HepG2 (cell line): ENCODE data around the gene TSNAXIP1. TPM values are rescaled to one million over a fixed set of nuclear protein-coding genes. Genes with fewer than 3 reads are reported as not detected.

ENCODE experiments used
- ARHGAP35 ChIP-seq: sonication (generic); formaldehyde crosslinking; IDR thresholded peaks from 2 replicates; pipeline ENCODE4 v1.9.0; 2022; ENCODE audit warnings: mild to moderate bottlenecking, inconsistent platforms, moderate library complexity, missing genetic modification reagents, borderline replicate concordance
- CBFB ChIP-seq: sonication (generic); formaldehyde crosslinking; IDR thresholded peaks from 2 replicates; pipeline ENCODE4 v1.4.0; 2020; ENCODE audit warnings: missing genetic modification reagents
- CENPX ChIP-seq: sonication (generic); formaldehyde crosslinking; IDR thresholded peaks from 2 replicates; pipeline ENCODE4 v1.9.0; 2021; ENCODE audit warnings: mild to moderate bottlenecking, missing genetic modification reagents, moderate library complexity
- ELF4 ChIP-seq: sonication (generic); formaldehyde crosslinking; IDR thresholded peaks from 2 replicates; pipeline ENCODE4 v1.5.0; 2020; ENCODE audit warnings: missing genetic modification reagents, mild to moderate bottlenecking, moderate library complexity, borderline replicate concordance
- FOXK1 ChIP-seq: sonication (generic); formaldehyde crosslinking; IDR thresholded peaks from 2 replicates; pipeline ENCODE4 v1.4.0; 2020; ENCODE audit warnings: low read depth, missing genetic modification reagents, borderline replicate concordance
- HMG20B ChIP-seq: conservative IDR thresholded peaks from 2 replicates; pipeline ENCODE4 v1.6.1; 2016; ENCODE audit warnings: missing genetic modification reagents, missing compliant biosample characterization
- KDM4B ChIP-seq: sonication (generic); formaldehyde crosslinking; IDR thresholded peaks from 2 replicates; pipeline ENCODE4 v1.4.0; 2020; ENCODE audit warnings: missing genetic modification reagents
- MAZ ChIP-seq, 2 experiments: sonication (generic) in 1 of 2; formaldehyde crosslinking in 1 of 2; IDR thresholded peaks; 2 replicates each; pipeline versions ENCODE4 v1.5.0 to v1.6.1; 2012 to 2020; ENCODE audit warnings: low read depth in 2 of 2, mild to moderate bottlenecking in 2 of 2, borderline replicate concordance in 1 of 2, improper control_type of control experiment in 1 of 2, low read length in 1 of 2, missing genetic modification reagents in 1 of 2, moderate library complexity in 1 of 2
- NR2F1 ChIP-seq, 2 experiments: fragments of 450-650 bp in 1 of 2; formaldehyde crosslinking in 1 of 2; IDR thresholded peaks; 2 replicates each; pipeline versions ENCODE4 v1.5.0 to v1.6.1; 2016 to 2020; ENCODE audit warnings: mild to moderate bottlenecking in 1 of 2, missing compliant biosample characterization in 1 of 2, missing genetic modification reagents in 1 of 2, moderate library complexity in 1 of 2
- SNAPC2 ChIP-seq: sonication (generic); formaldehyde crosslinking; IDR thresholded peaks from 2 replicates; pipeline ENCODE4 v1.8.1; 2022; ENCODE audit warnings: mild to moderate bottlenecking, missing genetic modification reagents
- SOX6 ChIP-seq, 2 experiments: fragments of 450-650 bp in 1 of 2; sonication (generic) in 1 of 2; formaldehyde crosslinking in 1 of 2; IDR thresholded peaks; 2 replicates each; pipeline versions ENCODE4 v1.4.0 to v1.6.1; 2017 to 2020; ENCODE audit warnings: antibody characterized with exemption in 1 of 2, mild to moderate bottlenecking in 1 of 2, missing genetic modification reagents in 1 of 2
- XBP1 ChIP-seq: sonication (generic); formaldehyde crosslinking; IDR thresholded peaks from 2 replicates; pipeline ENCODE4 v1.5.0; 2020; ENCODE audit warnings: missing genetic modification reagents
- ZBTB42 ChIP-seq: sonication (generic); formaldehyde crosslinking; IDR thresholded peaks from 2 replicates; pipeline ENCODE4 v1.5.0; 2020; ENCODE audit warnings: mild to moderate bottlenecking, missing genetic modification reagents
- ZNF530 ChIP-seq: sonication (generic); formaldehyde crosslinking; IDR thresholded peaks from 2 replicates; pipeline ENCODE4 v1.5.0; 2020; ENCODE audit warnings: low read depth, mild to moderate bottlenecking, missing genetic modification reagents
- polyA plus RNA-seq, 8 experiments: library from polyadenylated mRNA; depleted of rRNA in 3 of 8; stranded (reverse) in 7 of 8; unstranded in 1 of 8; fragments of >200 nt; fragmentation: Illumina TruSeq in 4 of 8; extraction: Trizol in 4 of 8; gene quantifications; 2 replicates each; pipeline versions ENCODE4 v1.2.1 to v1.2.3, GENCODE V29; 2011 to 2016; ENCODE audit warnings: low read depth in 4 of 8, missing spikeins in 1 of 8, mixed read lengths in 1 of 8; ENCODE audit not compliant: insufficient read depth in 1 of 8
- total RNA-seq, 5 experiments: library from RNA; depleted of rRNA; stranded (reverse); fragments of >200 nt; fragmentation: Illumina TruSeq; extraction: Trizol; gene quantifications; 2 replicates each; pipeline ENCODE4 v1.2.3, GENCODE V29; 2016; ENCODE audit warnings: low read depth in 1 of 5
- TF ChIP-seq, protein P1 (sequence below): sonication (generic); formaldehyde crosslinking; IDR thresholded peaks from 2 replicates; pipeline ENCODE4 v1.5.0; 2020; ENCODE audit warnings: mild to moderate bottlenecking, missing genetic modification reagents, moderate library complexity
- TF ChIP-seq, protein P2 (sequence below): sonication (generic); formaldehyde crosslinking; IDR thresholded peaks from 2 replicates; pipeline ENCODE4 v1.5.0; 2020; ENCODE audit warnings: missing genetic modification reagents
- TF ChIP-seq, protein P3 (sequence below): IDR thresholded peaks from 2 replicates; pipeline ENCODE4 v1.6.1; 2018; ENCODE audit warnings: missing genetic modification reagents
- TF ChIP-seq, protein P4 (sequence below): sonication (generic); formaldehyde crosslinking; IDR thresholded peaks from 2 replicates; pipeline ENCODE4 v1.8.1; 2022; ENCODE audit warnings: mild to moderate bottlenecking, missing genetic modification reagents
- TF ChIP-seq, protein P5 (sequence below): sonication (generic); formaldehyde crosslinking; IDR thresholded peaks from 2 replicates; pipeline ENCODE4 v1.5.1; 2020; ENCODE audit warnings: mild to moderate bottlenecking, missing genetic modification reagents, moderate library complexity
- TF ChIP-seq, protein P6 (sequence below): sonication (generic); formaldehyde crosslinking; IDR thresholded peaks from 2 replicates; pipeline ENCODE4 v1.4.0; 2020; ENCODE audit warnings: missing genetic modification reagents

TSNAXIP1 gene
- total and polyA plus RNA-seq, 2 of the 13 experiments (the other 11 are each of a cell fraction or from before 2014, with no cell fraction given) = 0.37 to 0.86 TPM

DNA sequence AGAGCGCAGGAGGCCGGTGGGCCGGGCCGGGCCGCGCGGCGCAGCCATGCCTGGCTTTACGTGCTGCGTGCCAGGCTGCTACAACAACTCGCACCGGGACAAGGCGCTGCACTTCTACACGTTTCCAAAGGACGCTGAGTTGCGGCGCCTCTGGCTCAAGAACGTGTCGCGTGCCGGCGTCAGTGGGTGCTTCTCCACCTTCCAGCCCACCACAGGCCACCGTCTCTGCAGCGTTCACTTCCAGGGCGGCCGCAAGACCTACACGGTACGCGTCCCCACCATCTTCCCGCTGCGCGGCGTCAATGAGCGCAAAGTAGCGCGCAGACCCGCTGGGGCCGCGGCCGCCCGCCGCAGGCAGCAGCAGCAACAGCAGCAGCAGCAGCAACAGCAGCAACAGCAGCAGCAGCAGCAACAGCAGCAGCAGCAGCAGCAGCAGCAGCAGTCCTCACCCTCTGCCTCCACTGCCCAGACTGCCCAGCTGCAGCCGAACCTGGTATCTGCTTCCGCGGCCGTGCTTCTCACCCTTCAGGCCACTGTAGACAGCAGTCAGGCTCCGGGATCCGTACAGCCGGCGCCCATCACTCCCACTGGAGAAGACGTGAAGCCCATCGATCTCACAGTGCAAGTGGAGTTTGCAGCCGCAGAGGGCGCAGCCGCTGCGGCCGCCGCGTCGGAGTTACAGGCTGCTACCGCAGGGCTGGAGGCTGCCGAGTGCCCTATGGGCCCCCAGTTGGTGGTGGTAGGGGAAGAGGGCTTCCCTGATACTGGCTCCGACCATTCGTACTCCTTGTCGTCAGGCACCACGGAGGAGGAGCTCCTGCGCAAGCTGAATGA lies 36.0 kb downstream of the TSNAXIP1 start (continued):
- TF ChIP-seq, protein P1, sequence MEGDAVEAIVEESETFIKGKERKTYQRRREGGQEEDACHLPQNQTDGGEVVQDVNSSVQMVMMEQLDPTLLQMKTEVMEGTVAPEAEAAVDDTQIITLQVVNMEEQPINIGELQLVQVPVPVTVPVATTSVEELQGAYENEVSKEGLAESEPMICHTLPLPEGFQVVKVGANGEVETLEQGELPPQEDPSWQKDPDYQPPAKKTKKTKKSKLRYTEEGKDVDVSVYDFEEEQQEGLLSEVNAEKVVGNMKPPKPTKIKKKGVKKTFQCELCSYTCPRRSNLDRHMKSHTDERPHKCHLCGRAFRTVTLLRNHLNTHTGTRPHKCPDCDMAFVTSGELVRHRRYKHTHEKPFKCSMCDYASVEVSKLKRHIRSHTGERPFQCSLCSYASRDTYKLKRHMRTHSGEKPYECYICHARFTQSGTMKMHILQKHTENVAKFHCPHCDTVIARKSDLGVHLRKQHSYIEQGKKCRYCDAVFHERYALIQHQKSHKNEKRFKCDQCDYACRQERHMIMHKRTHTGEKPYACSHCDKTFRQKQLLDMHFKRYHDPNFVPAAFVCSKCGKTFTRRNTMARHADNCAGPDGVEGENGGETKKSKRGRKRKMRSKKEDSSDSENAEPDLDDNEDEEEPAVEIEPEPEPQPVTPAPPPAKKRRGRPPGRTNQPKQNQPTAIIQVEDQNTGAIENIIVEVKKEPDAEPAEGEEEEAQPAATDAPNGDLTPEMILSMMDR (CRISPR knock-in tag) = peak; percentile 59
- TF ChIP-seq, protein P2, sequence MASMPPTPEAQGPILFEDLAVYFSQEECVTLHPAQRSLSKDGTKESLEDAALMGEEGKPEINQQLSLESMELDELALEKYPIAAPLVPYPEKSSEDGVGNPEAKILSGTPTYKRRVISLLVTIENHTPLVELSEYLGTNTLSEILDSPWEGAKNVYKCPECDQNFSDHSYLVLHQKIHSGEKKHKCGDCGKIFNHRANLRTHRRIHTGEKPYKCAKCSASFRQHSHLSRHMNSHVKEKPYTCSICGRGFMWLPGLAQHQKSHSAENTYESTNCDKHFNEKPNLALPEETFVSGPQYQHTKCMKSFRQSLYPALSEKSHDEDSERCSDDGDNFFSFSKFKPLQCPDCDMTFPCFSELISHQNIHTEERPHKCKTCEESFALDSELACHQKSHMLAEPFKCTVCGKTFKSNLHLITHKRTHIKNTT (CRISPR knock-in tag) = no peak
- TF ChIP-seq, protein P3, sequence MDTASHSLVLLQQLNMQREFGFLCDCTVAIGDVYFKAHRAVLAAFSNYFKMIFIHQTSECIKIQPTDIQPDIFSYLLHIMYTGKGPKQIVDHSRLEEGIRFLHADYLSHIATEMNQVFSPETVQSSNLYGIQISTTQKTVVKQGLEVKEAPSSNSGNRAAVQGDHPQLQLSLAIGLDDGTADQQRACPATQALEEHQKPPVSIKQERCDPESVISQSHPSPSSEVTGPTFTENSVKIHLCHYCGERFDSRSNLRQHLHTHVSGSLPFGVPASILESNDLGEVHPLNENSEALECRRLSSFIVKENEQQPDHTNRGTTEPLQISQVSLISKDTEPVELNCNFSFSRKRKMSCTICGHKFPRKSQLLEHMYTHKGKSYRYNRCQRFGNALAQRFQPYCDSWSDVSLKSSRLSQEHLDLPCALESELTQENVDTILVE (CRISPR knock-in tag) = no peak
- TF ChIP-seq SOX6 (IDR thresholded peaks at IDR 0.05) = no peak
- TF ChIP-seq SOX6 (CRISPR knock-in tag; IDR thresholded peaks at IDR 0.05) = peak; percentile 69
- no peak for TF ChIP-seq ZNF530
- TF ChIP-seq SNAPC2 (CRISPR knock-in tag) = no peak
- no peak for TF ChIP-seq HMG20B
- TF ChIP-seq, protein P4, sequence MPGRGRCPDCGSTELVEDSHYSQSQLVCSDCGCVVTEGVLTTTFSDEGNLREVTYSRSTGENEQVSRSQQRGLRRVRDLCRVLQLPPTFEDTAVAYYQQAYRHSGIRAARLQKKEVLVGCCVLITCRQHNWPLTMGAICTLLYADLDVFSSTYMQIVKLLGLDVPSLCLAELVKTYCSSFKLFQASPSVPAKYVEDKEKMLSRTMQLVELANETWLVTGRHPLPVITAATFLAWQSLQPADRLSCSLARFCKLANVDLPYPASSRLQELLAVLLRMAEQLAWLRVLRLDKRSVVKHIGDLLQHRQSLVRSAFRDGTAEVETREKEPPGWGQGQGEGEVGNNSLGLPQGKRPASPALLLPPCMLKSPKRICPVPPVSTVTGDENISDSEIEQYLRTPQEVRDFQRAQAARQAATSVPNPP (CRISPR knock-in tag) = 0 out of 2 replicates have a peak, but pooled peaks have one; percentile 2
- TF ChIP-seq, protein P5, sequence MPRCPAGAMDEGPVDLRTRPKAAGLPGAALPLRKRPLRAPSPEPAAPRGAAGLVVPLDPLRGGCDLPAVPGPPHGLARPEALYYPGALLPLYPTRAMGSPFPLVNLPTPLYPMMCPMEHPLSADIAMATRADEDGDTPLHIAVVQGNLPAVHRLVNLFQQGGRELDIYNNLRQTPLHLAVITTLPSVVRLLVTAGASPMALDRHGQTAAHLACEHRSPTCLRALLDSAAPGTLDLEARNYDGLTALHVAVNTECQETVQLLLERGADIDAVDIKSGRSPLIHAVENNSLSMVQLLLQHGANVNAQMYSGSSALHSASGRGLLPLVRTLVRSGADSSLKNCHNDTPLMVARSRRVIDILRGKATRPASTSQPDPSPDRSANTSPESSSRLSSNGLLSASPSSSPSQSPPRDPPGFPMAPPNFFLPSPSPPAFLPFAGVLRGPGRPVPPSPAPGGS (CRISPR knock-in tag) = peak; percentile 91
- no peak for TF ChIP-seq XBP1 (CRISPR knock-in tag)
- no peak for TF ChIP-seq KDM4B (CRISPR knock-in tag)
- TF ChIP-seq FOXK1 (CRISPR knock-in tag) = no peak
- TF ChIP-seq, protein P6, sequence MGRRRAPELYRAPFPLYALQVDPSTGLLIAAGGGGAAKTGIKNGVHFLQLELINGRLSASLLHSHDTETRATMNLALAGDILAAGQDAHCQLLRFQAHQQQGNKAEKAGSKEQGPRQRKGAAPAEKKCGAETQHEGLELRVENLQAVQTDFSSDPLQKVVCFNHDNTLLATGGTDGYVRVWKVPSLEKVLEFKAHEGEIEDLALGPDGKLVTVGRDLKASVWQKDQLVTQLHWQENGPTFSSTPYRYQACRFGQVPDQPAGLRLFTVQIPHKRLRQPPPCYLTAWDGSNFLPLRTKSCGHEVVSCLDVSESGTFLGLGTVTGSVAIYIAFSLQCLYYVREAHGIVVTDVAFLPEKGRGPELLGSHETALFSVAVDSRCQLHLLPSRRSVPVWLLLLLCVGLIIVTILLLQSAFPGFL = no peak
- TF ChIP-seq MAZ (IDR thresholded peaks at IDR 0.05; ENCODE audit: borderline replicate concordance, low read depth, low read length) = no peak
- peak; percentile 6; the same call in 1 of the 2 replicates for TF ChIP-seq MAZ (CRISPR knock-in tag; IDR thresholded peaks at IDR 0.05; ENCODE audit: low read depth)
- TF ChIP-seq CBFB = peak; percentile 35; the same call in 1 of the 2 replicates
- TF ChIP-seq ARHGAP35 (CRISPR knock-in tag) = peak; percentile 89
- TF ChIP-seq ELF4 (CRISPR knock-in tag) = no peak
- 0 out of 4 replicates have a peak, but pooled peaks of 1 of the 2 experiments have one; percentile 15 for TF ChIP-seq NR2F1 (CRISPR knock-in tag; IDR thresholded peaks at IDR 0.05)
- no peak for TF ChIP-seq CENPX (CRISPR knock-in tag)
- TF ChIP-seq ZBTB42 (CRISPR knock-in tag) = no peak
